HepG2 (cell line): ENCODE measurements around the gene TTC38. TPM values are rescaled to one million over a fixed set of nuclear protein-coding genes. Genes with fewer than 3 reads are reported as not detected.

Experiments used
- ATAC-seq: fragments of 200-7000 bp; cut with Tn5 transposase; 3 replicates; pipeline ENCODE4 v1.9.1; 2020; ENCODE audit warnings: mild to moderate bottlenecking, moderate library complexity
- BruUV-seq: library from RNA; stranded (reverse); fragments of 400-500 nt; replicated peaks from 2 replicates; lab custom pipeline; 2021; lab: Mats Ljungman, UMichigan
- CTCF ChIA-PET: fragments of 300-600 bp; formaldehyde crosslinking; extraction: SDS; loops from one replicate; lab custom pipeline; 2021; ENCODE audit warnings: low total read pairs, inconsistent platforms, low intra/inter-chr PET ratio; lab: Yijun Ruan, JAX
- POLR2A ChIA-PET: fragments of 350-600 bp; sonication (Branson Sonifier 250); formaldehyde crosslinking; loops from one replicate; lab custom pipeline; 2020; ENCODE audit warnings: antibody characterized with exemption, inconsistent platforms; lab: Yijun Ruan, JAX
- DNase-seq: peaks from one replicate; pipeline ENCODE4 v3.0.0-alpha.2; 2015; ENCODE audit warnings: low spot score
- FAIRE-seq: peaks from 3 replicates; lab custom pipeline; 2011; peaks lifted over from hg19 to GRCh38; lab: Jason Lieb, UNC
- H2AFZ ChIP-seq: one replicate; pipeline ENCODE4 v1.6.1; 2011; ENCODE audit warnings: low read length, inconsistent platforms
- H3K27ac ChIP-seq: fragments of 300-600 bp; 3 replicates; pipeline ENCODE4 v1.8.0; 2011; ENCODE audit warnings: mixed run types, mild to moderate bottlenecking, mixed read lengths, low read length, inconsistent platforms; ENCODE audit not compliant: insufficient read depth; ENCODE audit errors: extremely low read length
- H3K27me3 ChIP-seq, 2 experiments: fragments of 200-600 bp in 1 of 2; 2 replicates in 1 of 2; 3 replicates in 1 of 2; pipeline versions ENCODE4 v1.6.0 to v1.8.0; 2011; ENCODE audit warnings: low read length in 2 of 2, mild to moderate bottlenecking in 2 of 2, moderate library complexity in 2 of 2, inconsistent platforms in 1 of 2; ENCODE audit not compliant: insufficient read depth in 2 of 2, control insufficient read depth in 1 of 2
- H3K36me3 ChIP-seq, 2 experiments: fragments of 200-600 bp in 1 of 2; replicated peaks in 1 of 2; 2 replicates in 1 of 2; 3 replicates in 1 of 2; pipeline versions ENCODE4 v1.5.1 to v1.8.0; 2011; ENCODE audit warnings: low read length in 2 of 2, inconsistent platforms in 1 of 2; ENCODE audit not compliant: insufficient read depth in 2 of 2, control insufficient read depth in 1 of 2
- H3K4me1 ChIP-seq: 2 replicates; pipeline ENCODE4 v1.5.1; 2012; ENCODE audit warnings: low read length, inconsistent platforms; ENCODE audit not compliant: insufficient read depth
- H3K4me2 ChIP-seq: 2 replicates; pipeline ENCODE4 v1.6.0; 2011; ENCODE audit warnings: low read depth, low read length, inconsistent platforms
- H3K4me3 ChIP-seq, 3 experiments: fragments of 200-600 bp in 1 of 3; sonication (generic), shearing (Covaris generic) in 1 of 3; replicated peaks in 1 of 3; 2 replicates each; pipeline ENCODE4 v1.5.1; 2011 to 2016; ENCODE audit warnings: low read length in 3 of 3, inconsistent platforms in 2 of 3, low read depth in 2 of 3, mild to moderate bottlenecking in 2 of 3, control low read depth in 1 of 3, mixed read lengths in 1 of 3; ENCODE audit not compliant: insufficient read depth in 1 of 3
- H3K79me2 ChIP-seq: one replicate; pipeline ENCODE4 v1.6.1; 2011; ENCODE audit warnings: low read length, inconsistent platforms; ENCODE audit not compliant: insufficient read depth
- H3K9ac ChIP-seq: 2 replicates; pipeline ENCODE4 v1.6.0; 2011; ENCODE audit warnings: mild to moderate bottlenecking, low read depth, low read length, inconsistent platforms; ENCODE audit not compliant: insufficient read depth
- H3K9me3 ChIP-seq: 2 replicates; pipeline ENCODE4 v1.5.1; 2012; ENCODE audit warnings: mild to moderate bottlenecking, low read length
- H4K20me1 ChIP-seq: 2 replicates; pipeline ENCODE4 v1.6.0; 2011; ENCODE audit warnings: inconsistent platforms, mild to moderate bottlenecking, low read length, moderate library complexity; ENCODE audit not compliant: insufficient read depth
- AGO2 ChIP-seq: fragments of 200-400 bp; formaldehyde crosslinking; optimal IDR thresholded peaks from 2 replicates; pipeline ENCODE3; 2017; ENCODE audit warnings: mild to moderate bottlenecking, low read depth, low read length, moderate library complexity
- ARID3A ChIP-seq: IDR thresholded peaks from 2 replicates; pipeline ENCODE4 v1.6.1; 2012; ENCODE audit warnings: low read depth, low read length, improper control_type of control experiment
- HBP1 ChIP-seq: IDR thresholded peaks from 2 replicates; pipeline ENCODE4 v1.6.1; 2016; ENCODE audit warnings: low read depth, control low read depth
- MXD4 ChIP-seq: IDR thresholded peaks from 2 replicates; pipeline ENCODE4 v1.6.1; 2016; ENCODE audit warnings: mild to moderate bottlenecking, missing biosample characterization, missing genetic modification reagents
- REPIN1 ChIP-seq: sonication (generic); formaldehyde crosslinking; IDR thresholded peaks from 2 replicates; pipeline ENCODE4 v1.8.0; 2022; ENCODE audit warnings: missing genetic modification reagents, low read depth, mild to moderate bottlenecking, borderline replicate concordance
- WGBS: methylation state at CpG from one replicate; pipeline ENCODE4 v1.1.6; 2017; ENCODE audit warnings: low lambda C conversion rate; 5-methylcytosine and 5-hydroxymethylcytosine counted together
- in situ Hi-C: cut with HindIII; loops from 2 replicates; pipeline ENCODE4 v1.10.0; 2017; ENCODE audit warnings: low pct_unique_long_range_greater_than_20kb; ENCODE audit not compliant: extremely low pct_ligation_motif_present
- intact Hi-C: fragments of 100-400 bp; cut with micrococcal nuclease; formaldehyde crosslinking; loops from one replicate; pipeline ENCODE4 v1.10.0; 2022; ENCODE audit not compliant: unreplicated experiment
- polyA plus RNA-seq, 8 experiments: library from polyadenylated mRNA; depleted of rRNA in 3 of 8; stranded (reverse) in 7 of 8; unstranded in 1 of 8; fragments of >200 nt; fragmentation: Illumina TruSeq in 4 of 8; extraction: Trizol in 4 of 8; gene quantifications; 2 replicates each; pipeline versions ENCODE4 v1.2.1 to v1.2.3, GENCODE V29; 2011 to 2016; ENCODE audit warnings: low read depth in 4 of 8, missing spikeins in 1 of 8, mixed read lengths in 1 of 8; ENCODE audit not compliant: insufficient read depth in 1 of 8
- total RNA-seq, 5 experiments: library from RNA; depleted of rRNA; stranded (reverse); fragments of >200 nt; fragmentation: Illumina TruSeq; extraction: Trizol; gene quantifications; 2 replicates each; pipeline ENCODE4 v1.2.3, GENCODE V29; 2016; ENCODE audit warnings: low read depth in 1 of 5

Gene TTC38
- total and polyA plus RNA-seq, 2 of the 13 experiments (the other 11 are each of a cell fraction or from before 2014, with no cell fraction given): 101 to 105 TPM

GRCh38 chr22:46241396-46242007 is 26.3 kb upstream of the TTC38 start (continued):
- TF ChIP-seq HBP1 (CRISPR knock-in tag) (no peak), REPIN1 (CRISPR knock-in tag) (no peak)

- Histone ChIP-seq H4K20me1 (no peaks in the 10 kb centered on the region), H3K79me2 (no peaks in the 10 kb centered on the region), H3K27ac (no peak overlapping the region), H3K4me2 (no peak overlapping the region), H2AFZ (no peak overlapping the region), H3K9ac (no peak overlapping the region), H3K9me3 (no peaks in the 10 kb centered on the region), H3K27me3 (no peaks in the 10 kb centered on the region), H3K4me1 (peaks cover 14% of the 10 kb centered on the region), H3K36me3 (peaks cover 4 to 10% of the 10 kb centered on the region in 2 experiments; a peak in 3 of 5 replicates), H3K4me3 (no peak overlapping the region)
- ChIA-PET CTCF (no interaction called here), POLR2A (no interaction called here)
- intact Hi-C loops: no loop called here
- FAIRE-seq: no peak
- 97% methylated on average over 10 of the region's 10 CpGs for WGBS
- in situ Hi-C loops: no loop called here
- TF ChIP-seq AGO2: peak; percentile 21
- TF ChIP-seq ARID3A: no peak
- no peak for TF ChIP-seq MXD4
- DNase-seq: no peak
- no peak for ATAC-seq
- no TSS peak for BruUV-seq
These were observed 25.7 kb upstream of the TTC38 start for GRCh38 chr22:46242076-46242475.
